Measurements from ENCODE around the gene SACM1L.

GRCh38 chr3:45777111-45777745 is 88.0 kb downstream of the SACM1L start:
- TF ChIP-seq KAT8 (CRISPR knock-in tag; IDR thresholded peaks at IDR 0.05) (no peak), NFIC (IDR thresholded peaks at IDR 0.05; ENCODE audit: low read length) (no peak), ZFP41 (CRISPR knock-in tag; IDR thresholded peaks at IDR 0.05; ENCODE audit: borderline replicate concordance) (no peak), MAFG (CRISPR knock-in tag; IDR thresholded peaks at IDR 0.05) (no peak), NR3C1 (CRISPR knock-in tag; IDR thresholded peaks at IDR 0.05) (no peak), KLF6 (CRISPR knock-in tag; IDR thresholded peaks at IDR 0.05) (no peak), BHLHE40 (IDR thresholded peaks at IDR 0.05; ENCODE audit: low read length) (no peak), ZFY (CRISPR knock-in tag; IDR thresholded peaks at IDR 0.05) (no peak), EZH2 (conservative IDR thresholded peaks at IDR 0.05; ENCODE audit: low read depth, low read length) (no peak), RAD21 (CRISPR knock-in tag; IDR thresholded peaks at IDR 0.05) (no peak), ZNF260 (CRISPR knock-in tag; IDR thresholded peaks at IDR 0.05; ENCODE audit: borderline replicate concordance, low read depth) (no peak), ZNF317 (CRISPR knock-in tag; IDR thresholded peaks at IDR 0.05) (no peak)
